NK-92 treated with Interleukin-12 subunit alpha and Interleukin-12 subunit beta, amount 100 ng/mL, for 24 hours (cell line): ENCODE data around the gene GRAMD4.

Experiments used
- DNase-seq: peaks from one replicate; lab custom pipeline; 2025; lab: John Stamatoyannopoulos, UW

Gene GRAMD4

GRCh38 chr22:46723882-46724281 is 103.7 kb downstream of the GRAMD4 start:
- DNase-seq: no peak

GRCh38 chr22:46725096-46725495 is 104.9 kb downstream of the GRAMD4 start:
- DNase-seq: no peak

DNA sequence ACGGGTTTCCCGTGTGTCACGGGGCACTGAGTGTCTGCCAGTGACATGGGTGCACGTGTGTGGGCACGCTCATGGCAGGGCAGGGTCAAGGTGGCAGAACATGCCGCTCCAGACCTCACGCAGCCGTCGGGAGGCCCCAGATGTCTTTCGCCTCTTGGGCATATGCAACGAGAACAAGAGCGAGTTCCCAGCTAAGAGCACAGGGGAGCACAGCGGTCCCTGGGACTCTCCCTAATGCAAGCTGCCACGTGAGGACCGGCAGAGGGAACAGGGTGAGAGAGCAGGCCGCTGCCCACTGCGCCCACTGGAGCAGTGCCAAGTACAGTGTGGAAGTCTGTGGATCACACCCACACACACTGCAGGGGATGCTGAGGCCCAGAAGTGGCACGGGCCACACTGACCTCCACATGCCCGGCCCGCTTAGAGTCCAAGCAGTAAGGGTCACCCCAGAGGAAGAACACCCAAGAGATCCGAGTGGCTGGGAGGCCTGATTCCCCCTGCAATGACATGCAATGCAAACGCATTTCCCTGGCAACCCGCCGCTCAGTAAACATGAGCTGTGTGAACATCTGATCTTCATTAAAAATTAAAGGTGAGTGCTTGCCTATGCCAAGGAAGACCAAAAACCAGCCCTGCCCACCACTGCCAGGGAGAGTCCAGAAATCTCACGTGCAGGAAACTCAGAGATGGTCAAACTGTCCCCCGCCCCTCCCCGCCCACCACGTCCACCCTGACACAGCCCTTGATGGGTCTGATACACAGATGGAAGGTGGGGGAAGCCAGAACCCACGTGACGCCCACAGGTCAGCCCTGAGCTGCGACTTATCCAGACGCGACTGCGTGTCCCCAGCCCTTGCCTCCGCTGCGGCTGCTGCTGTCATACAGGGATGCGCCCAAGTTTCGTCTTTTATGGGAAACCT is 106.1 kb downstream of the GRAMD4 start:
- DNase-seq: no peak

- DNase-seq: no peak
These were observed 106.8 kb downstream of the GRAMD4 start for GRCh38 chr22:46726986-46727317.

DNA sequence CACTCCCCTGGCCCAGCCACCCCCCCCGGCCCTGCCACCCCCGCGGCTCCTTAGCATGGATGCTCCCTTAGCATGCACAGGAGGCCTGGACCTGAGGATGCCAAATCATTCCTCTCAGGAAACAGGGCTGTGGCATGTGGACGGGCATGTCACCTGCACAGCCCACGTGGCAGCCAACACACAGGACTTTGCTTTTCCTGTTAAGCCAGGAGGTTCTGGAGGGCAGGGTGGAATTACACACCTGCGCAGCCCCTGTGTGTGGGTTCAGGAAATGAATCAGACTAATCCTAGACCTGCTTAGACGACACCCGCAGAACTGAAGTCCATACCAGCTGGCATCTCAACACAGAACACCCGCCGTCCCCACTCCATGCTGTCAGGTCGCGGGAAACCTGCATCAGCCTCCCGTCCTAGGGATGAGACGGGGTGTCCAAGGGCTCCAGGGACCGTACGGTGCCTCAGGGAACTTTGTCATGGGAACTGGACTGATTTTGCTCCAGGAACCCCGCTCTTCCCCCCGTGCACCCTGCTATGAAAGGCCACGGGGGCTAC is 107.7 kb downstream of the GRAMD4 start:
- DNase-seq: no peak

- DNase-seq: no peak
These were observed 108.3 kb downstream of the GRAMD4 start for GRCh38 chr22:46728470-46728869.
